22Rv1 (cell line): ENCODE results near the gene GABRG3.

ENCODE experiments used
- H3K27ac ChIP-seq: fragments of 450-650 bp; 2 replicates; pipeline ENCODE4 v1.5.1; 2017
- ZFX ChIP-seq: fragments of 450-650 bp; IDR thresholded peaks from 2 replicates; pipeline ENCODE4 v1.6.1; 2017; ENCODE audit warnings: antibody characterized with exemption, borderline replicate concordance
- TF ChIP-seq, protein P1 (sequence below): fragments of 450-650 bp; IDR thresholded peaks from 2 replicates; pipeline ENCODE4 v1.5.1; 2017; ENCODE audit warnings: mild to moderate bottlenecking

The GABRG3 gene

DNA sequence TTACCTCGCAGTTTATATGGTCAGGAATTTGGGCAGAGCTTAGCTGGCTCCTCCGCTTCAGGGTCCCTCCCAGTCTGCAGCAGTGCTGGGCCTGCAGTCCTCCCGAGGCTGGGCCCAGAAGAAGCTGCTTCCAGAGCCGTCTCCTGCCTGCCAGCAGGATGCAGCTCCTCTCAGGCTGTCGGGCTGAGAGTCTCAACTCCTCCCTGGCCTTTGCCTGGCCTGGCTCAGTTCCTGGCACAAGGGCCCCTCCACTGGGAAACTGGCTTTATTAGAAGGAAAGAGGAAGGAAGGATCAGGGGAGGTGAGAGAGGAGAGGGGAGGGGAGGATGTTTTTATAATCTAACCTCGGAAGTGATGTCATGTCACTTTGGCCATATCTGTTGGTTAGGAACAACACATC is 72.8 kb downstream of the GABRG3 start:
- TF ChIP-seq, protein P1, sequence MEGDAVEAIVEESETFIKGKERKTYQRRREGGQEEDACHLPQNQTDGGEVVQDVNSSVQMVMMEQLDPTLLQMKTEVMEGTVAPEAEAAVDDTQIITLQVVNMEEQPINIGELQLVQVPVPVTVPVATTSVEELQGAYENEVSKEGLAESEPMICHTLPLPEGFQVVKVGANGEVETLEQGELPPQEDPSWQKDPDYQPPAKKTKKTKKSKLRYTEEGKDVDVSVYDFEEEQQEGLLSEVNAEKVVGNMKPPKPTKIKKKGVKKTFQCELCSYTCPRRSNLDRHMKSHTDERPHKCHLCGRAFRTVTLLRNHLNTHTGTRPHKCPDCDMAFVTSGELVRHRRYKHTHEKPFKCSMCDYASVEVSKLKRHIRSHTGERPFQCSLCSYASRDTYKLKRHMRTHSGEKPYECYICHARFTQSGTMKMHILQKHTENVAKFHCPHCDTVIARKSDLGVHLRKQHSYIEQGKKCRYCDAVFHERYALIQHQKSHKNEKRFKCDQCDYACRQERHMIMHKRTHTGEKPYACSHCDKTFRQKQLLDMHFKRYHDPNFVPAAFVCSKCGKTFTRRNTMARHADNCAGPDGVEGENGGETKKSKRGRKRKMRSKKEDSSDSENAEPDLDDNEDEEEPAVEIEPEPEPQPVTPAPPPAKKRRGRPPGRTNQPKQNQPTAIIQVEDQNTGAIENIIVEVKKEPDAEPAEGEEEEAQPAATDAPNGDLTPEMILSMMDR, result no peak
- no peak for TF ChIP-seq ZFX
- H3K27ac ChIP-seq, result no peak overlapping the region

DNA sequence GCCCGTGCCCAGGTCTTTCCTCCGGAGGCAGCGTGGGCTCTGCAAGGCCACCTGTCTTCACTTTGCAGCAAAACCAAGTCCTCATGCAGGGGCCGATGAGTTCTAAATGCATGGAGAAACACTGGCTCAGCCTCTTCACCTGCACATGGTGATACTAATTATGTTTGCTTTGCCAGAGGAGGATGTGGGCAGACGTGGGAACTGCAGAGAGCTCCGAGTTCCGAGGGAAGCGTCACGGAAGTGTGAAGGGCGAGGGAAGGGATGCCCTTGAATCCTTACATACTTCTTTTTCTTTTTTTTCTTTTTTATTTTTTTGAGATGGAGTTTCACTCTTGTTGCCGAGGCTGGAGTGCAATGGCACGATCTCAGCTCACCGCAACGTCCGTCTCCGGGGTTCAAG is 74.8 kb downstream of the GABRG3 start:
- no peak overlapping the region for H3K27ac ChIP-seq
- TF ChIP-seq ZFX, result no peak
- TF ChIP-seq, protein P1, result no peak

DNA sequence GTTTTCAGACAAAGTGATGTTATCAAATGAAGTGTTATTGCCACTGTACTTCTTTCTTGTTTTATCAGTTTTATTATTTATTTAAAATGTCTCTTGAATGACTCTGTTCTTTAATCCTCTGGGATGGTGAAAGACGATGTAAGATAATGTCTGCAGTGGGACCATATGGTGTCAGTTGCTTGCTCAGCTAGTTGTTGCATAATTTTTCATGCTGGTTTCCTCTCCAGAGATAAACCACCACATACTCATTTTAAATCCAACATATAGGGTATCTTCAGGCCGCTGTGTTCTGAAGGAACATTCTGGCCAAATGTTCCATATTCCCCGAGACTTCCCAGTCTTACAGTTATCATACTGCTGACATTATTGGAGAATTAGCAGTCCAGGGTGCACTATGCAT is 75.9 kb downstream of the GABRG3 start:
- TF ChIP-seq, protein P1, result no peak
- TF ChIP-seq ZFX, result no peak
- H3K27ac ChIP-seq, result no peak overlapping the region

DNA sequence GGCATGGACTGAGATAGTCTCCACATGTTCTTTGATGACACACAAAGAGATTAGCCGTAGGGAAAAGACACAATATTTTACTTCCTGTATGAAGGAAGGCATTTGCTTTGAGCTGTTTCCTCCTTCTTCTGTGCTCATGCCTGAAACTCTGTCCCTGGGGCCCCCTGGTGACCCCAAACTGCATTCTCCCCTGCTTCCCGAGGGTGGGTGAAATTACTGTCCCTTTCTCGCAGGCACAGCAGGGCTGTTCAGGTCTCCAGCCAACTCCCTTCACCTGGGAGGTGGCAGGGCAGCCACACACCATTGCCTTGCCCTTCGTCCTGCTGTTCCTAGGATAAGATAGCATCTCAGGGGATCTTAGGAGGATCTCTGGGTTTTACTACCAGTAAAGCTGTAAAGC is 79.2 kb downstream of the GABRG3 start:
- TF ChIP-seq ZFX, result no peak
- TF ChIP-seq, protein P1, result no peak
- H3K27ac ChIP-seq, result no peak overlapping the region

DNA sequence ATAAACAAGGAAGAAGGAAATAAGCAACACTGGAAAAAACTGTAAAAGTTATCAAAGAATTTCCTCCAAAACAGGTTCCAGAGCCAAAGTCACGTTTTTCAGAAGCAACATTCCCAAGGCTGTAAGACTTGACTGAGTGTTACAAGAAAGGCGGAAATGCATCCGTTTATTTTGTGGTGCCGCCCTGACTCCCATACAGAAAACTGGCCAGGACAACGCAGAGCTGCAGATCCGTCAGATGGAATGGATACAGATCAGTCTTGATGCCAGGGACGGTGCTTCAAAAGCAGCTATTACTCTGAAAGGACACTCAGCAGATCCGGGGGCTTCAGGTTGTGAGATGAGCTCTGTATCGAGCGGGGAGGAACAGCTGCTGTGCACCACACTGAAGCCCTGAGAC is 83.4 kb downstream of the GABRG3 start:
- TF ChIP-seq ZFX, result no peak
- TF ChIP-seq, protein P1, result no peak
- no peak overlapping the region for H3K27ac ChIP-seq

DNA sequence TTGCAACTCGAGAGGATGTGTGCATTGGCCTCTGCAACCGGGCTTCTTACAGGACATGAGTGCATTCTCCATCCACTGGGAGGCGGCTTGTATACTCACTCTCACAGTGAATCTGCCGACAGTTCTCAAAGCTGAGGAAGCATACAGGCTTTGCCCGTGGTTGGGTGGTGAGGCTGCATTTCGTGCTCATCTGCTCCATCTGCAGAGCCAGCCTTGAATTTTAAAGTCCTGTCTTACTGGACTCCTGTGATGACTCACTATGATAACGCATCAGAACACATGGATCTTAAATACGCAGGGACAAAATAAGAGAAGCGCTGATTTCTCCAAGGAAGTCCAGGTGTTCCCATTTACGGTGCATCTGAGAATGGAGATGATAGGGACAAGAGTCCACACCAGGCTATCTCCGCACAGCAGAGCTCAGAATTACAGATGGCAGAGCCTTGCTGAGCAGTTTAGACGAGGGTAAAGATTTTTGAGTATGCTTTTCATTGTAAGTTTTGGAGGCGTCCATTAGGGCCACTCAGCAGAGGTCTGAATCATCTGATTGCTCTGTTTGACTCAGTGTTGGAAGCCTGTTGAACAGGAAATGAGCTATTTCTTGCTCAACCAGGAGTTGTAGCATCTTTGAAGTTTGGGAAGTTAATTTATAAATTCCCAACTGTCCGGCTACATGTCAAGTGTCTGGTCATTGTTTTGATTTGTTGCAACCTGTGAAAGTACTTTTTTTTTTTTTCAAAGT is 87.1 kb downstream of the GABRG3 start:
- no peak overlapping the region for H3K27ac ChIP-seq
- TF ChIP-seq ZFX, result no peak
- TF ChIP-seq, protein P1, result no peak; the same call in 1 of the 2 replicates

DNA sequence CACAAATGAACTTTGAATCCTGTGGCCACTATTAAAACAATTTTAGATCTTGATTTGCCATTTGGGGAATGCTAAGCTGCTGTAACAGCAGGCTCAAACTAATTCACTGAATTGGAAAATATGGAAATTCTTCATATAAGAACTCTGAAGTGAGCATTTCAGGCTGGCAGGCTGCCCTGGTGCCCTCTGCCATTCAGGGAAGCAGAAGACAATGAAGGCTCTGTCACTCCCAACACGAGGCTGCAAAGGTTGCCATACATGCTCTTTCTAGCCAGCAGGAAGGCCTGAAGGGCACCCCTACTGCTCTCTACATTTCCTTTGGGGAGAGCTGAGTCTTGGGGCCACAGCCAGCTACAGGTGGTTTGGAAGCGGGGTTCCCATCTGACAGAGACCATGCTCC is 88.0 kb downstream of the GABRG3 start:
- no peak overlapping the region for H3K27ac ChIP-seq
- TF ChIP-seq, protein P1, result no peak
- TF ChIP-seq ZFX, result no peak
